ENCODE results near the gene SLF2. TPM values are rescaled to one million over a fixed set of nuclear protein-coding genes. Genes with fewer than 3 reads are reported as not detected.

Gene SLF2
- total and polyA plus RNA-seq, 12 donors, result 4.8 to 23.6 (median 18.3) TPM

- H3K4me3 ChIP-seq, result no peak overlapping the region
- no peaks in the 10 kb centered on the region for H3K9me3 ChIP-seq
- H3K36me3 ChIP-seq, result peaks cover 0 to 72% (median 21%) of the 10 kb centered on the region in 9 donors
- WGBS, 2 donors, result 81 to 85% methylated on average over 10 of the region's 10 CpGs
- intact Hi-C loops (cut with DNase I), result no loop called here
- no peaks in the 10 kb centered on the region for H3K27me3 ChIP-seq
- H3K27ac ChIP-seq, result no peak overlapping the region
- H3K4me1 ChIP-seq, result no peaks in the 10 kb centered on the region
- DNase-seq, result no peak
- no peak for ATAC-seq
- TF ChIP-seq CTCF (IDR thresholded peaks at IDR 0.05), result no peak
These were observed 66.1 kb downstream of the SLF2 start for GRCh38 chr10:100978901-100979195.

GRCh38 chr10:100979791-100980272 lies 67.1 kb downstream of the SLF2 start:
- ATAC-seq, result peak in 1 of 8 donors; percentile 28
- intact Hi-C loops (cut with DNase I), result no loop called here
- Histone ChIP-seq H3K4me3 (no peak overlapping the region), H3K27ac (no peak overlapping the region), H3K27me3 (no peaks in the 10 kb centered on the region), H3K36me3 (peaks cover 0 to 76% (median 21%) of the 10 kb centered on the region in 9 donors), H3K9me3 (no peaks in the 10 kb centered on the region), H3K4me1 (no peaks in the 10 kb centered on the region)
- no peak for DNase-seq
- 92 to 96% methylated on average over 16 of the region's 16 CpGs for WGBS, 2 donors
- no peak for TF ChIP-seq CTCF (IDR thresholded peaks at IDR 0.05)

- H3K36me3 ChIP-seq, result peaks cover 0 to 81% (median 21%) of the 10 kb centered on the region in 9 donors
- TF ChIP-seq CTCF (IDR thresholded peaks at IDR 0.05), result no peak
- no peak overlapping the region for H3K27ac ChIP-seq
- H3K4me1 ChIP-seq, result no peaks in the 10 kb centered on the region
- H3K9me3 ChIP-seq, result no peaks in the 10 kb centered on the region
- ATAC-seq, result no peak
- H3K4me3 ChIP-seq, result no peak overlapping the region
- intact Hi-C loops (cut with DNase I), result no loop called here
- WGBS, 2 donors, result 91 to 92% methylated on average over 2 of the region's 2 CpGs
- H3K27me3 ChIP-seq, result no peaks in the 10 kb centered on the region
- no peak for DNase-seq
These were observed 67.5 kb downstream of the SLF2 start for GRCh38 chr10:100980311-100980710.

- Histone ChIP-seq H3K4me1 (peaks cover 0 to 4% (median 0%) of the 10 kb centered on the region in 9 donors), H3K36me3 (peaks cover 0 to 85% (median 21%) of the 10 kb centered on the region in 9 donors), H3K9me3 (no peaks in the 10 kb centered on the region), H3K4me3 (no peak overlapping the region), H3K27me3 (no peaks in the 10 kb centered on the region), H3K27ac (no peak overlapping the region)
- WGBS, 2 donors, result 94 to 96% methylated on average over 7 of the region's 7 CpGs
- intact Hi-C loops (cut with DNase I), result no loop called here
- ATAC-seq, result no peak
- TF ChIP-seq CTCF (IDR thresholded peaks at IDR 0.05), result no peak
- DNase-seq, result no peak
These were observed 67.9 kb downstream of the SLF2 start for GRCh38 chr10:100980711-100981110.

Measured in heart right ventricle (tissue), 16 donors.